SK-N-SH treated with all-trans-retinoic acid at 6 μM for 48 hours (cell line): ENCODE measurements around the gene GABRG1.

Source experiments
- ATAC-seq: fragments of 200-7000 bp; cut with Tn5 transposase; 3 replicates; pipeline ENCODE4 v1.9.1; 2020; ENCODE audit warnings: mild to moderate bottlenecking, moderate library complexity
- ARNTL ChIP-seq: fragments of 450-650 bp; formaldehyde crosslinking; IDR thresholded peaks from 2 replicates; pipeline ENCODE4 v1.5.0; 2020; ENCODE audit warnings: low read depth, mild to moderate bottlenecking, moderate library complexity, borderline replicate concordance
- BACH2 ChIP-seq: fragments of 250-450 bp; sonication (Bioruptor Pico); IDR thresholded peaks from 2 replicates; pipeline ENCODE4 v1.9.0; 2021; ENCODE audit warnings: mild to moderate bottlenecking, borderline replicate concordance
- CSDC2 ChIP-seq: fragments of 250-450 bp; sonication (Bioruptor Pico); IDR thresholded peaks from 2 replicates; pipeline ENCODE4 v1.5.0; 2020; ENCODE audit warnings: mild to moderate bottlenecking, moderate library complexity
- CSRNP3 ChIP-seq: fragments of 250-450 bp; sonication (Bioruptor Pico); IDR thresholded peaks from 2 replicates; pipeline ENCODE4 v1.5.1; 2021; ENCODE audit warnings: mild to moderate bottlenecking, moderate library complexity
- ESRRG ChIP-seq: fragments of 250-450 bp; sonication (Bioruptor Pico); IDR thresholded peaks from 2 replicates; pipeline ENCODE4 v1.6.1; 2021; ENCODE audit warnings: mild to moderate bottlenecking
- GLIS3 ChIP-seq: fragments of 250-450 bp; sonication (Bioruptor Pico); IDR thresholded peaks from 2 replicates; pipeline ENCODE4 v1.5.0; 2020; ENCODE audit warnings: mild to moderate bottlenecking, moderate library complexity
- ISL1 ChIP-seq: fragments of 250-450 bp; sonication (Bioruptor Pico); IDR thresholded peaks from 2 replicates; pipeline ENCODE4 v2.1.2; 2022; ENCODE audit warnings: mild to moderate bottlenecking, moderate library complexity
- OSR1 ChIP-seq: fragments of 250-450 bp; sonication (Bioruptor Pico); IDR thresholded peaks from 2 replicates; pipeline ENCODE4 v1.8.0; 2022; ENCODE audit warnings: moderate library complexity, mild to moderate bottlenecking, inconsistent platforms
- POU6F1 ChIP-seq: fragments of 250-450 bp; sonication (Bioruptor Pico); IDR thresholded peaks from 2 replicates; pipeline ENCODE4 v1.8.0; 2021; ENCODE audit warnings: low read depth, mild to moderate bottlenecking, moderate library complexity, borderline replicate concordance
- PPARA ChIP-seq: fragments of 250-450 bp; sonication (Bioruptor Pico); IDR thresholded peaks from 2 replicates; pipeline ENCODE4 v1.5.0; 2020; ENCODE audit warnings: mild to moderate bottlenecking, borderline replicate concordance
- RARB ChIP-seq: fragments of 250-450 bp; sonication (Bioruptor Pico); IDR thresholded peaks from 2 replicates; pipeline ENCODE4 v1.8.0; 2021; ENCODE audit warnings: mild to moderate bottlenecking, moderate library complexity
- SNAI2 ChIP-seq: fragments of 250-450 bp; sonication (Bioruptor Pico); IDR thresholded peaks from 2 replicates; pipeline ENCODE4 v1.5.0; 2020; ENCODE audit warnings: mild to moderate bottlenecking, moderate library complexity
- TCF4 ChIP-seq: fragments of 250-450 bp; sonication (Bioruptor Pico); IDR thresholded peaks from 2 replicates; pipeline ENCODE4 v1.8.0; 2021; ENCODE audit warnings: mild to moderate bottlenecking, moderate library complexity, borderline replicate concordance
- TOX ChIP-seq: fragments of 250-450 bp; sonication (Bioruptor Pico); IDR thresholded peaks from 2 replicates; pipeline ENCODE4 v1.8.0; 2021; ENCODE audit warnings: mild to moderate bottlenecking, moderate library complexity, borderline replicate concordance
- TSHZ2 ChIP-seq: fragments of 250-450 bp; sonication (Bioruptor Pico); IDR thresholded peaks from 2 replicates; pipeline ENCODE4 v1.5.0; 2020; ENCODE audit warnings: mild to moderate bottlenecking, moderate library complexity
- ZC3H10 ChIP-seq: fragments of 250-450 bp; sonication (Bioruptor Pico); IDR thresholded peaks from 2 replicates; pipeline ENCODE4 v1.5.1; 2021; ENCODE audit warnings: mild to moderate bottlenecking, moderate library complexity
- ZFP3 ChIP-seq: fragments of 250-450 bp; sonication (Bioruptor Pico); IDR thresholded peaks from 2 replicates; pipeline ENCODE4 v1.5.0; 2020; ENCODE audit warnings: mild to moderate bottlenecking, moderate library complexity
- ZFP30 ChIP-seq: fragments of 450-650 bp; formaldehyde crosslinking; IDR thresholded peaks from 2 replicates; pipeline ENCODE4 v1.5.0; 2022; ENCODE audit warnings: mild to moderate bottlenecking, moderate library complexity
- ZNF565 ChIP-seq: fragments of 450-650 bp; formaldehyde crosslinking; conservative IDR thresholded peaks from 2 replicates; pipeline ENCODE4 v1.5.0; 2020; ENCODE audit warnings: low read depth, mild to moderate bottlenecking, moderate library complexity
- ZNF70 ChIP-seq: fragments of 450-650 bp; formaldehyde crosslinking; IDR thresholded peaks from 2 replicates; pipeline ENCODE4 v1.5.0; 2020; ENCODE audit warnings: mild to moderate bottlenecking, moderate library complexity
- ZNF8 ChIP-seq: fragments of 450-650 bp; formaldehyde crosslinking; IDR thresholded peaks from 2 replicates; pipeline ENCODE4 v1.5.0; 2020; ENCODE audit warnings: mild to moderate bottlenecking, moderate library complexity
- TF ChIP-seq, protein P1 (sequence below): fragments of 250-450 bp; sonication (Bioruptor Pico); IDR thresholded peaks from 2 replicates; pipeline ENCODE4 v1.5.1; 2020; ENCODE audit warnings: low read depth, mild to moderate bottlenecking, moderate library complexity

The GABRG1 gene

GRCh38 chr4:46123913-46124755 lies at the start of gene GABRG1:
TSS of gene GABRG1 (minus strand) at chr4:46124054. CDS start at chr4:46123913, 141 bp downstream.
- TF ChIP-seq ISL1 (CRISPR knock-in tag) (no peak), SNAI2 (CRISPR knock-in tag) (no peak), TCF4 (no peak)

GRCh38 chr4:46146993-46147392 lies 23.1 kb upstream of the GABRG1 start:
- TF ChIP-seq TSHZ2 (CRISPR knock-in tag): no peak
- no peak for TF ChIP-seq OSR1 (CRISPR knock-in tag)
- TF ChIP-seq, protein P1, sequence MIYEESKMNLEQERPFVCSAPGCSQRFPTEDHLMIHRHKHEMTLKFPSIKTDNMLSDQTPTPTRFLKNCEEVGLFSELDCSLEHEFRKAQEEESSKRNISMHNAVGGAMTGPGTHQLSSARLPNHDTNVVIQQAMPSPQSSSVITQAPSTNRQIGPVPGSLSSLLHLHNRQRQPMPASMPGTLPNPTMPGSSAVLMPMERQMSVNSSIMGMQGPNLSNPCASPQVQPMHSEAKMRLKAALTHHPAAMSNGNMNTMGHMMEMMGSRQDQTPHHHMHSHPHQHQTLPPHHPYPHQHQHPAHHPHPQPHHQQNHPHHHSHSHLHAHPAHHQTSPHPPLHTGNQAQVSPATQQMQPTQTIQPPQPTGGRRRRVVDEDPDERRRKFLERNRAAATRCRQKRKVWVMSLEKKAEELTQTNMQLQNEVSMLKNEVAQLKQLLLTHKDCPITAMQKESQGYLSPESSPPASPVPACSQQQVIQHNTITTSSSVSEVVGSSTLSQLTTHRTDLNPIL (CRISPR knock-in tag): no peak
- no peak for TF ChIP-seq ZNF565 (CRISPR knock-in tag)
- TF ChIP-seq GLIS3 (CRISPR knock-in tag): no peak
- TF ChIP-seq ARNTL (CRISPR knock-in tag): no peak
- TF ChIP-seq ESRRG (CRISPR knock-in tag): no peak
- TF ChIP-seq ZNF8: no peak
- no peak for TF ChIP-seq ZC3H10 (CRISPR knock-in tag)
- no peak for TF ChIP-seq PPARA (CRISPR knock-in tag)
- TF ChIP-seq ZNF70 (CRISPR knock-in tag): no peak
- no peak for TF ChIP-seq TOX (CRISPR knock-in tag)
- no peak for TF ChIP-seq SNAI2 (CRISPR knock-in tag)
- no peak for ATAC-seq

More at GRCh38 chr4:46123913-46124755, at the start of gene GABRG1:
- no peak for ATAC-seq

DNA sequence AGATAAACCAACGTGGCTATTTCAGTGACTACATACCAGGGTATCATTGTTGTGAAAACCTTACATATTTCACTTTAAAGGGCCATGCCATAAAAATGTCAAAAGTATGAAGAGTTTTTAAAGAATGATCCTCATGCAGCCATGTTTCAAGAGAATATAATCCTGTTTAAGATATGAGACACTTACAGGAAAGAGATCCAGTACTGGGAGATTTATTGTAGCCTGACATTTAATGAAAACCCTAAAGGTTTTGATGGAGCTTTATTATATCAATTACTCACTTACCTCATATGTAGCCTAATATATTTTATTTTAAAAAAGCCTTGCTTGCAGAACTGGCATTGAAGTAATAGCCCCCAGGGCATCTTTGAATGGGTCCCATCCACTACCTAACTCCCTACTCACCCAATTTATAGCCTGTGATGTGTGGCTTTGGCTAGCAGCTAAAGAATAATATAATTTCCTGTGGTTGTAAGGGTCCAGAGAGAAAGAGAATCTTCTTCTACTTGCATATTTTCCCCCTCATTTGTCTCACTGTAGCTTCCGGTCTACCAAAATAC lies 7.7 kb upstream of the GABRG1 start:
- TF ChIP-seq ZFP3 (no peak), TCF4 (no peak), CSRNP3 (CRISPR knock-in tag) (no peak), GLIS3 (CRISPR knock-in tag) (no peak), ZNF8 (no peak), ZFP30 (CRISPR knock-in tag) (no peak), CSDC2 (CRISPR knock-in tag) (no peak), RARB (CRISPR knock-in tag) (no peak), BACH2 (CRISPR knock-in tag) (no peak), ZC3H10 (CRISPR knock-in tag) (no peak), POU6F1 (CRISPR knock-in tag) (no peak), PPARA (CRISPR knock-in tag) (no peak), SNAI2 (CRISPR knock-in tag) (no peak)
- TF ChIP-seq, protein P1 (CRISPR knock-in tag): no peak
- no peak for ATAC-seq
